ENCODE data around the gene GLO1.

Gene GLO1

DNA sequence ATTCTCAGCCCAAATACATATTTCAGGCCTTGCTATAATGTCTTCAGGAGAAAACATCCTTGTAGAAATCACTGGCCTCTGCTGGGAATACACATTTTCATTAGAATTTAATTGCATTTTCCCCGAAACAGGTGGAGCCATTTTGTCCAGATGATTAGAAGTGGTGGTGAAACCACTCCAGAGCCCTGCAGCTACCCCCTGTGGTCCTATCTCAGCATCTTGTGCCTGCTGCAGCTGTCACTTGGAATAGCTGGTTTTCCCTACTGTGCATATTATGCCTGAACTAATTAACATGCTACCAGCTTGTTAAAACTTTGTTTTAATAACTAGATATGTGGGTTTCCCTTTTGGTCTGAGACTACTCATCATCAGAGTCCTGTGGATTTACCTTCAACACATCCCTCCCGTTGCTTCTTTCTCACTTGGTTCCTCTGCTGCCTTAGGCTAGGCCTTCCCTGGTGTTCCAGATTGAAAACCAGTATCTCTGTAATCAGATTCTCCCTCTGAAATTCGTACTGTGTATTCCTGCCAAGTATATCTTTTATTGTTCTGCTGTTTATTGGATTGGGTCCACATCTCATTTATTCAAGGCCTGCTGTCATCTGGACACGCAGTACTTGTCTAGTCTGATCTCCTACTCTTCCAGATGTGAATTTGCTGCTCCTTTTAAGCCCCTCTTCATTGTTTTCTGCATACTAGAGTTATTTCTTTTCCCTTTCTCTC is 27.4 kb upstream of the GLO1 start:
- ChIA-PET CTCF (no interaction called here), POLR2A (ENCODE audit: low non-redundant PET) (no interaction called here)
- DNase-seq (ENCODE audit: low spot score), result no peak
- TF ChIP-seq, protein P1, sequence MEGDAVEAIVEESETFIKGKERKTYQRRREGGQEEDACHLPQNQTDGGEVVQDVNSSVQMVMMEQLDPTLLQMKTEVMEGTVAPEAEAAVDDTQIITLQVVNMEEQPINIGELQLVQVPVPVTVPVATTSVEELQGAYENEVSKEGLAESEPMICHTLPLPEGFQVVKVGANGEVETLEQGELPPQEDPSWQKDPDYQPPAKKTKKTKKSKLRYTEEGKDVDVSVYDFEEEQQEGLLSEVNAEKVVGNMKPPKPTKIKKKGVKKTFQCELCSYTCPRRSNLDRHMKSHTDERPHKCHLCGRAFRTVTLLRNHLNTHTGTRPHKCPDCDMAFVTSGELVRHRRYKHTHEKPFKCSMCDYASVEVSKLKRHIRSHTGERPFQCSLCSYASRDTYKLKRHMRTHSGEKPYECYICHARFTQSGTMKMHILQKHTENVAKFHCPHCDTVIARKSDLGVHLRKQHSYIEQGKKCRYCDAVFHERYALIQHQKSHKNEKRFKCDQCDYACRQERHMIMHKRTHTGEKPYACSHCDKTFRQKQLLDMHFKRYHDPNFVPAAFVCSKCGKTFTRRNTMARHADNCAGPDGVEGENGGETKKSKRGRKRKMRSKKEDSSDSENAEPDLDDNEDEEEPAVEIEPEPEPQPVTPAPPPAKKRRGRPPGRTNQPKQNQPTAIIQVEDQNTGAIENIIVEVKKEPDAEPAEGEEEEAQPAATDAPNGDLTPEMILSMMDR (conservative IDR thresholded peaks at IDR 0.05; ENCODE audit: low read depth), result no peak
- no peak overlapping the region for H3K27ac ChIP-seq

DNA sequence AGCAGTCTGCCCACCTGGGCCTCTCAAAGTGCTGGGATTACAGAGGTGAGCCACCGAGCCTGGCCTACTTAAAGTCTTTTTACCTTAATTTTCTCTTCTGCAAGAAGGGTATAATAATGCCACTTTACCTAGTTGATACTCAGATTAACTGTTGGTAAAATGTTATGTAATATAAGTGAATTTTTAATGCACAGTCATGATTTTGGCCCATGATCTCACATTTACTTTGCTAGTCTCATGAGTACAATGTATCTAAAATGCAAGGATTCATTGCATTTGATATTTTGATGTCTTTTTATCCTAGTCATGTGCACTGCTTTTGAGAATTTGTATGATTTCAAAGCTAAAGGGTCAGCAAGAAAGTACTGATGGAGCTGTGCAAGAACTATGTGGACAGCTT is 25.3 kb upstream of the GLO1 start:
- DNase-seq (ENCODE audit: low spot score), result no peak
- TF ChIP-seq, protein P1 (conservative IDR thresholded peaks at IDR 0.05; ENCODE audit: low read depth), result no peak
- ChIA-PET CTCF (no interaction called here), POLR2A (ENCODE audit: low non-redundant PET) (no interaction called here)
- H3K27ac ChIP-seq, result no peak overlapping the region

DNA sequence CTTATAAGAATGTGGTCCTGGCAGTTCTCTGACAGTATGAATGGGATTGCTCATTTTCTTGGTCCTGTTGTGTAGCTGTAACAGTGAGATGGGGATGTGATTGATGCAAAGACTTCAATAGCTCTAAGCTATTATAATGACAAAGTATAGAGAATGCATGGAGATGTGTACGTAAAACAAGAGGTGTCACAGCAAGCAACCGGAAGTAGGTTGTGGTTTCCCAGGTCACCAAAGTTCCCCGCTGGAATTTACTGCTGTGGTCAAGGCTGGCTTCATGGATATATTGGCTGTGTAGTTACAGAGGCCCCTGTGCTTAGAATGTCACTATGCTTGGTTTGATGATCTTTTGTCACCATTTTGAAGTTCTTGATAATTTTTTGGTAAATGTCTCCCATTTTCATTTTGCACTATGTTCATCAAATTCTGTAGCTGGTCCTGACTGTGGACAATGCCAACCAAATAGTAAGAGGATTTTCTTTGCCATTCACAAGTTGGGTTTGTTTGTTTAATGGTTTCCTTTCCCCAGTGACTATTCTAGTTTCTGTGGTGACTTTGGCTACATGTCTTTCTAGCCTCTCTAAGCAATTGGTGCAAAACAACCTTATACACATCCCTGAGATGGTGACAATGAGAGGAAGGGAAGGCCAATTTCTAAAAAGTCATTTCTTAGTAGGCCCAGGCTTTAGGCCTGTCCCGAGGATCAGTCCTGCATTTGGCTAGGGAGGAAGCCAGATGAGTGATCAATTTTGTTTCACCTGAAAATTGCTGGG is 22.7 kb upstream of the GLO1 start:
- TF ChIP-seq, protein P1 (conservative IDR thresholded peaks at IDR 0.05; ENCODE audit: low read depth), result no peak
- ChIA-PET CTCF (interaction anchor here (0.7 kb wide), 1 partner anchor 12 kb away, joined by 3 read pairs; no protein-coding TSS in a partner anchor), POLR2A (ENCODE audit: low non-redundant PET) (no interaction called here)

DNA sequence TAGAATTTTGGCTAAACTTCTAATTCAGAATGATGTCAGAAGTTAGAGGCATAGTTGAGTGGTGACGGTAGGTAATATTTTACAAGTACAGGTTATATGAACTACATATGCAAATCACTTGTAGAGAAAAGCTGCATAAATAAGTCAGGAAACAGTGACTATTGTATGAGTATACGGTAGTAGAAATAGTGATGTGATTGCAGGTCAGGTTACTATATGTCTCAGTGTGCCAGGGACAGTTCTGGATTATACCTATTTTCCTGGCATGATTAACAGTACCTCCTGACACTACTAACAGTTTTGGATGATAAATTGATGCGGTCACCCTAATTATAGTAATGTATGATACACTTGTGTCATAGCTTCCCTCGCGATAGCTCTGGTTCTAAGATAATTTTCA is 21.4 kb upstream of the GLO1 start:
- ChIA-PET CTCF (no interaction called here), POLR2A (ENCODE audit: low non-redundant PET) (no interaction called here)

More for the DNA sequence above, 22.7 kb upstream of the GLO1 start:
- no peak overlapping the region for H3K27ac ChIP-seq
- no peak for DNase-seq (ENCODE audit: low spot score)

DNA sequence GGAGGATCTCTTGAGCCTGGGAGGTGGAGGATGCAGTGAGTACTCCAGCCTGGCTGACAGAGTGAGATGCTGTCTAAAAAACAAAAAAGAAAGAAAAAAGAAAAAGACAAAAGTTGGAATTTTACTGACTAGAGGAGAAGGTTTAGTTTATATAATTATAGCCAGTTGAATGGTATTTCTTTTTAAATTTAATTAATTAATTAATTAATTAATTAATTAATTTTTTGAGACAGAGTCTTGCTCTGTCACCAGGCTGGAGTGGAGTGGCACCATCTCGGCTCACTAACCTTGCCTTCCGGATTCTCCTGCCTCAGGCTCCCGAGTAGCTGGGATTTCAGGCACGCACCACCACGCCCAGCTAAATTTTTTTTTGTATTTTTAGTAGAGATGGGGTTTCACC is 20.8 kb upstream of the GLO1 start:
- POLR2A ChIA-PET (ENCODE audit: low non-redundant PET), result no interaction called here
- CTCF ChIA-PET, result no interaction called here
- TF ChIP-seq, protein P1 (conservative IDR thresholded peaks at IDR 0.05; ENCODE audit: low read depth), result no peak
- DNase-seq (ENCODE audit: low spot score), result no peak
- H3K27ac ChIP-seq, result no peak overlapping the region

More for the DNA sequence above, 21.4 kb upstream of the GLO1 start:
- no peak overlapping the region for H3K27ac ChIP-seq
- no peak for DNase-seq (ENCODE audit: low spot score)
- TF ChIP-seq, protein P1 (conservative IDR thresholded peaks at IDR 0.05; ENCODE audit: low read depth), result no peak

DNA sequence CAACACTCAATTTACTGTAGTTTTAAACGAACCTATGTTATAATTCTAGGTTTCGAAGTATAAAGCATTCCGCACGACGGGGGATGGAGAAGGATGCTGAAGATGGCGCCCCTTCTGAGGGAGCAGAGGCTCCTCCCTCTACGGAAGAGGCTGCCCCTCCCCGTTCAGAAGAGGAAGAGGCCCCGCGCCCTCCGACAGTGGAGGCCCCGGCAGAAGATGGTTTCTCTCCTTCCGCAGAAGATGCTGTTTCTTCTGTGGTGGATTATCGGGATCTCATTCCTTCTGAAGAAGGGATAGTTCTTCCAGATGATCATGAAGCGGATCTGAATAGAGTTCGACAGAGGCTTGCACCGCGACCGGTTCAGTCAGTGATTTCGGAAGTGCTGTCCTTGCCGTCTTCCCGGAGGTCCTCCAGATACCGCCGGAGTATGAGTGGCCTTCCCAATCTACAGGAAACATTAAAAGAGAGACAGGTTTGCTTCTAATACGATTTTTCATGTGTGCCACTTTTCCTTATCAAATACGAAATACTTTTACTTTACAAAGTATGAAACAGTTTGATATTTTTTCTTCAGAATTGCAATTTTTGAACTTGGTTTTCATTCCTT is 19.9 kb upstream of the GLO1 start:
- CTCF ChIA-PET, result interaction anchor here (0.5 to 1.1 kb wide), 2 partner anchors 10 to 78 kb away, joined by 3 read pairs; no protein-coding TSS in a partner anchor
- no peak overlapping the region for H3K27ac ChIP-seq

More for the DNA sequence above, 19.9 kb upstream of the GLO1 start:
- TF ChIP-seq, protein P1 (conservative IDR thresholded peaks at IDR 0.05; ENCODE audit: low read depth), result no peak
- POLR2A ChIA-PET (ENCODE audit: low non-redundant PET), result no interaction called here
- no peak for DNase-seq (ENCODE audit: low spot score)
